ENCODE results near the gene UBR7. TPM values are rescaled to one million over a fixed set of nuclear protein-coding genes. Genes with fewer than 3 reads are reported as not detected.
"Not testable (repeated sequence)": the region's sequence is repeated elsewhere in the genome, so short reads cannot be mapped to it uniquely, and the experiment has no call there.

UBR7 gene
- total RNA-seq, 1 experiment from 2014 or later, result 23.9 TPM

- intact Hi-C loops (cut with micrococcal nuclease), result no loop called here
- Histone ChIP-seq H3K27me3 (ENCODE audit: insufficient read depth, low read length) (no peaks in the 10 kb centered on the region), H3K36me3 (ENCODE audit: control insufficient read depth in 1 of 2, insufficient read depth in 2 of 2, low read length in 2 of 2) (no peaks in the 10 kb centered on the region), H2AFZ (ENCODE audit: low read depth, low read length, poor library complexity, severe bottlenecking) (no peak overlapping the region), H3K4me1 (ENCODE audit: control insufficient read depth in 1 of 2, insufficient read depth in 2 of 2, low read length in 2 of 2) (peaks cover 0 to 8% of the 10 kb centered on the region in 2 experiments; a peak in 2 of 4 replicates), H3K4me3 (replicated peaks in 1 of 2; ENCODE audit: low read depth in 1 of 2, low read length in 2 of 2) (no peak overlapping the region), H3K9me3 (ENCODE audit: control insufficient read depth in 1 of 2, insufficient read depth in 1 of 2, low read depth in 1 of 2, low read length in 2 of 2) (no peaks in the 10 kb centered on the region), H3K9me2 (ENCODE audit: insufficient read depth) (no peaks in the 10 kb centered on the region), H4K20me1 (ENCODE audit: insufficient read depth) (no peaks in the 10 kb centered on the region), H3K9ac (ENCODE audit: low read length) (no peak overlapping the region), H3K4me2 (ENCODE audit: low read length) (no peak overlapping the region), H3K27ac (ENCODE audit: low read depth, low read length) (no peak overlapping the region), H3K79me2 (ENCODE audit: insufficient read depth, low read length) (no peaks in the 10 kb centered on the region)
- ChIA-PET RAD21 (ENCODE audit: low non-redundant PET in 1 of 2, low total read pairs in 2 of 2, uncharacterized antibody in 2 of 2, unreplicated experiment in 2 of 2) (no interaction called here), POLR2A (no interaction called here), CTCF (interaction anchor here (2.0 kb wide), 1 partner anchor 50 kb away, joined by 10 read pairs; no protein-coding TSS in a partner anchor)
- no TSS peak for BruUV-seq (replicated peaks)
- DNase-seq (ENCODE audit: low read depth, low spot score) (no peak), ATAC-seq (no peak)
- TF ChIP-seq EZH2 (IDR thresholded peaks at IDR 0.05) (no peak), EGR1 (IDR thresholded peaks at IDR 0.05; ENCODE audit: low read depth) (no peak), ATF3 (IDR thresholded peaks at IDR 0.05) (no peak), ELF1 (IDR thresholded peaks at IDR 0.05; ENCODE audit: borderline replicate concordance, low read depth) (no peak), SIN3A (IDR thresholded peaks at IDR 0.05; ENCODE audit: low read depth) (no peak), RAD21 (IDR thresholded peaks at IDR 0.05; ENCODE audit: low read depth) (peak; percentile 9; the same call in 1 of the 2 replicates)
These were observed 43.5 kb upstream of the UBR7 start for GRCh38 chr14:93163564-93163963.

- intact Hi-C loops (cut with micrococcal nuclease); DNase-seq (ENCODE audit: low read depth, low spot score); ATAC-seq: not testable (repeated sequence)
These were observed 41.5 kb upstream of the UBR7 start for GRCh38 chr14:93165271-93166265.

GRCh38 chr14:93168610-93169009, 38.4 kb upstream of the UBR7 start:
- H3K4me3 ChIP-seq (replicated peaks in 1 of 2; ENCODE audit: low read depth in 1 of 2, low read length in 2 of 2); H3K9me3 ChIP-seq (ENCODE audit: control insufficient read depth in 1 of 2, insufficient read depth in 1 of 2, low read depth in 1 of 2, low read length in 2 of 2); H3K36me3 ChIP-seq (ENCODE audit: control insufficient read depth in 1 of 2, insufficient read depth in 2 of 2, low read length in 2 of 2); H3K27me3 ChIP-seq (ENCODE audit: insufficient read depth, low read length); H4K20me1 ChIP-seq (ENCODE audit: insufficient read depth); intact Hi-C loops (cut with micrococcal nuclease); DNase-seq (ENCODE audit: low read depth, low spot score); H3K9ac ChIP-seq (ENCODE audit: low read length); H3K4me2 ChIP-seq (ENCODE audit: low read length); H3K79me2 ChIP-seq (ENCODE audit: insufficient read depth, low read length); H3K9me2 ChIP-seq (ENCODE audit: insufficient read depth); H3K27ac ChIP-seq (ENCODE audit: low read depth, low read length); ATAC-seq; H3K4me1 ChIP-seq (ENCODE audit: control insufficient read depth in 1 of 2, insufficient read depth in 2 of 2, low read length in 2 of 2); RAD21 ChIA-PET (ENCODE audit: low non-redundant PET in 1 of 2, low total read pairs in 2 of 2, uncharacterized antibody in 2 of 2, unreplicated experiment in 2 of 2); H2AFZ ChIP-seq (ENCODE audit: low read depth, low read length, poor library complexity, severe bottlenecking); BruUV-seq (replicated peaks): not testable (repeated sequence)
- POLR2A ChIA-PET, result interaction anchor here (0.9 to 1.5 kb wide), 3 partner anchors 9 to 16 kb away, joined by 3 to 6 read pairs (median 5); partner anchors contain the start of gene MOAP1
- CTCF ChIA-PET, result interaction anchor here (0.9 to 1.4 kb wide), 2 partner anchors 8 to 9 kb away, joined by 3 to 5 read pairs; no protein-coding TSS in a partner anchor

More at GRCh38 chr14:93165271-93166265, 41.5 kb upstream of the UBR7 start:
- H3K4me3 ChIP-seq (replicated peaks in 1 of 2; ENCODE audit: low read depth in 1 of 2, low read length in 2 of 2); POLR2A ChIA-PET; H3K9ac ChIP-seq (ENCODE audit: low read length); H4K20me1 ChIP-seq (ENCODE audit: insufficient read depth); H3K4me1 ChIP-seq (ENCODE audit: control insufficient read depth in 1 of 2, insufficient read depth in 2 of 2, low read length in 2 of 2); RAD21 ChIA-PET (ENCODE audit: low non-redundant PET in 1 of 2, low total read pairs in 2 of 2, uncharacterized antibody in 2 of 2, unreplicated experiment in 2 of 2); H3K9me3 ChIP-seq (ENCODE audit: control insufficient read depth in 1 of 2, insufficient read depth in 1 of 2, low read depth in 1 of 2, low read length in 2 of 2); BruUV-seq (replicated peaks); H2AFZ ChIP-seq (ENCODE audit: low read depth, low read length, poor library complexity, severe bottlenecking); H3K79me2 ChIP-seq (ENCODE audit: insufficient read depth, low read length); H3K27me3 ChIP-seq (ENCODE audit: insufficient read depth, low read length); H3K36me3 ChIP-seq (ENCODE audit: control insufficient read depth in 1 of 2, insufficient read depth in 2 of 2, low read length in 2 of 2); H3K9me2 ChIP-seq (ENCODE audit: insufficient read depth); H3K4me2 ChIP-seq (ENCODE audit: low read length); H3K27ac ChIP-seq (ENCODE audit: low read depth, low read length): not testable (repeated sequence)
- CTCF ChIA-PET, result interaction anchor here (2.0 kb wide), 1 partner anchor 52 kb away, joined by 4 read pairs; no protein-coding TSS in a partner anchor
